ENCODE results near the gene YIF1B. TPM values are rescaled to one million over a fixed set of nuclear protein-coding genes. Genes with fewer than 3 reads are reported as not detected.

YIF1B gene
- total and polyA plus RNA-seq, 2 of the 4 experiments (the other 2 are of a cell fraction): 72.2 to 165 TPM

DNA sequence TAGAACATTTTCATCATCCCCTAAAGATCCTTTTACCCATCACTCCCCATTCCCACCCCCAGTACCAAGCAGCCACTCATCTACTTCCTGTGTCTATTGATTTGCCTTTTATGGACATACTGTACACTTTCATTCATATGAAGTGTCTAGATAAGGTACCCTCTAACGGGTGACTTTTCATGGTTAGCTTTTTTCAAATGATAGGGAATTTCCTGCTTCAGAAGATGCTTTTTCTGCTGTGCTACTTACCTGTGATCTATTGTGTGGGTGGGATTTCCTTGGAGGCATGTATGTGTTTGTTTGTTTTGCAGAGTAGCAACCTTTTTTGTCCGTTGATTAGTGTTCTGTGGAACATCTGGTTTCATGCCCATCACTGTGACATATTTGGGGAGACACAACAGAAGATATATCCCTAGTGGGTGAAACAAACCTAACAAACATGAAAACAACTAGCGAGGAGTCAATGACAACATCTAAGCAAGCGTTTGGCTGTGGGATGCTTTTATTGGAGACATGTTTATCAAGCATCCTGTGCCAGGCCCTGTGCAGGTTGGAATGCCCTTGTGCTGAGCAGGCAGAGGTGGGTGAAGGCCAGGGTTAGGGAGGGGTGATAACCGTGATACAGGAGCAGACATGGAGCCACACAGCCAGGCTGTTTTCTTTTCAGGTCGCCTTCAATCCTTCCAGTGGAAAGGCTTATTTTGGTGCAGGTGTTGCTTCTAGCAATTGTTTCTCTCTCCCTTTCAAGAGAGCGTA lies 33.8 kb downstream of the YIF1B start:
- no peaks in the 10 kb centered on the region for H3K36me3 ChIP-seq (ENCODE audit: control insufficient read depth, insufficient read depth, low read length)
- H2BK20ac ChIP-seq (ENCODE audit: low read depth, low read length): 0 out of 2 replicates have a peak overlapping the region, but pooled peaks have one; percentile 26
- in situ Hi-C loops (cut with MboI; ENCODE audit: low sequenced_read_pairs) (no loop called here), dilution Hi-C loops (cut with HindIII; ENCODE audit: low sequenced_read_pairs, unreplicated experiment) (no loop called here), intact Hi-C loops (cut with micrococcal nuclease) (no loop called here)
- WGBS, 2 experiments (ENCODE audit: extremely low coverage in 2 of 2, insufficient read length in 1 of 2): no CpG with 5 or more reads among the region's 7 CpGs
- H2BK15ac ChIP-seq (ENCODE audit: low read depth, low read length): 0 out of 3 replicates have a peak overlapping the region, but pooled peaks have one; percentile 10
- H3K27me3 ChIP-seq (ENCODE audit: control insufficient read depth, insufficient read depth, low read length): no peaks in the 10 kb centered on the region
- no peak overlapping the region for H3K23ac ChIP-seq (ENCODE audit: low read depth, low read length)
- ChIA-PET CTCF (no interaction called here), POLR2A (ENCODE audit: unreplicated experiment) (no interaction called here)
- no peaks in the 10 kb centered on the region for H3K79me1 ChIP-seq (ENCODE audit: low read depth in 1 of 2, low read length in 2 of 2)
- no peak overlapping the region for H3K4me2 ChIP-seq (ENCODE audit: low read depth, low read length)
- no peak overlapping the region for H3K9ac ChIP-seq (ENCODE audit: low read depth, low read length)
- H3K27ac ChIP-seq (ENCODE audit: insufficient read depth, low read length): no peak overlapping the region
- peaks cover 8% of the 10 kb centered on the region for H3K9me1 ChIP-seq (ENCODE audit: insufficient read depth, low read length)
- no peaks in the 10 kb centered on the region for H4K20me1 ChIP-seq (ENCODE audit: insufficient read depth, low read length)
- H2AFZ ChIP-seq (replicated peaks; ENCODE audit: low read length, poor library complexity): peak overlapping the region; percentile 9
- H3K18ac ChIP-seq (ENCODE audit: low read depth, low read length): no peak overlapping the region
- H2BK5ac ChIP-seq (ENCODE audit: low read depth, low read length, poor library complexity, severe bottlenecking): no peak overlapping the region
- H3K56ac ChIP-seq (ENCODE audit: extremely low read depth, insufficient read depth, low read length): no peak overlapping the region
- no peak for DNase-seq
- H2AK9ac ChIP-seq (replicated peaks; ENCODE audit: low read depth, low read length, poor library complexity): no peak overlapping the region
- no peaks in the 10 kb centered on the region for H3K9me3 ChIP-seq (ENCODE audit: control insufficient read depth, insufficient read depth, low read length)
- no TSS peak for BruUV-seq (replicated peaks)
- H3K4me3 ChIP-seq (ENCODE audit: insufficient read depth, low read depth, low read length): no peak overlapping the region
- H3K4ac ChIP-seq (ENCODE audit: low read depth, low read length): 0 out of 2 replicates have a peak overlapping the region, but pooled peaks have one; percentile 25
- H2AK5ac ChIP-seq (ENCODE audit: low read depth, low read length): peak overlapping the region; percentile 67; the same call in 1 of the 2 replicates
- H4K5ac ChIP-seq (ENCODE audit: low read depth, low read length): no peak overlapping the region
- 0 out of 4 replicates have a peak overlapping the region, but pooled peaks of 1 of the 2 experiments have one; percentile 0 for H4K8ac ChIP-seq (ENCODE audit: low read depth in 2 of 2, low read length in 2 of 2)
- no peak for ATAC-seq (ENCODE audit: low read depth)
- H3K14ac ChIP-seq (replicated peaks; ENCODE audit: low read depth, low read length): no peak overlapping the region
- H2BK120ac ChIP-seq (ENCODE audit: low read depth, low read length): peak overlapping the region; percentile 12; the same call in 1 of the 2 replicates
- H4K91ac ChIP-seq (ENCODE audit: insufficient read depth, low read depth, low read length): peak overlapping the region; percentile 27; the same call in 1 of the 2 replicates
- peaks cover 20% of the 10 kb centered on the region for H3K4me1 ChIP-seq (ENCODE audit: control insufficient read depth, insufficient read depth, low read length)
- no peak for TF ChIP-seq RAD21 (IDR thresholded peaks at IDR 0.05; ENCODE audit: low read length)
- no peak for TF ChIP-seq CEBPB (IDR thresholded peaks at IDR 0.05; ENCODE audit: low read depth, low read length)
- TF ChIP-seq, protein P1, sequence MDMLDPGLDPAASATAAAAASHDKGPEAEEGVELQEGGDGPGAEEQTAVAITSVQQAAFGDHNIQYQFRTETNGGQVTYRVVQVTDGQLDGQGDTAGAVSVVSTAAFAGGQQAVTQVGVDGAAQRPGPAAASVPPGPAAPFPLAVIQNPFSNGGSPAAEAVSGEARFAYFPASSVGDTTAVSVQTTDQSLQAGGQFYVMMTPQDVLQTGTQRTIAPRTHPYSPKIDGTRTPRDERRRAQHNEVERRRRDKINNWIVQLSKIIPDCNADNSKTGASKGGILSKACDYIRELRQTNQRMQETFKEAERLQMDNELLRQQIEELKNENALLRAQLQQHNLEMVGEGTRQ (IDR thresholded peaks at IDR 0.05; ENCODE audit: low read depth, low read length): no peak
- TF ChIP-seq BHLHE40 (IDR thresholded peaks at IDR 0.05; ENCODE audit: low read depth, low read length): no peak
- no peak for TF ChIP-seq MAFK (IDR thresholded peaks at IDR 0.05; ENCODE audit: low read depth, low read length)
- no peak for TF ChIP-seq ELK1 (IDR thresholded peaks at IDR 0.05; ENCODE audit: borderline replicate concordance, low read depth, low read length)
- TF ChIP-seq, protein P2, sequence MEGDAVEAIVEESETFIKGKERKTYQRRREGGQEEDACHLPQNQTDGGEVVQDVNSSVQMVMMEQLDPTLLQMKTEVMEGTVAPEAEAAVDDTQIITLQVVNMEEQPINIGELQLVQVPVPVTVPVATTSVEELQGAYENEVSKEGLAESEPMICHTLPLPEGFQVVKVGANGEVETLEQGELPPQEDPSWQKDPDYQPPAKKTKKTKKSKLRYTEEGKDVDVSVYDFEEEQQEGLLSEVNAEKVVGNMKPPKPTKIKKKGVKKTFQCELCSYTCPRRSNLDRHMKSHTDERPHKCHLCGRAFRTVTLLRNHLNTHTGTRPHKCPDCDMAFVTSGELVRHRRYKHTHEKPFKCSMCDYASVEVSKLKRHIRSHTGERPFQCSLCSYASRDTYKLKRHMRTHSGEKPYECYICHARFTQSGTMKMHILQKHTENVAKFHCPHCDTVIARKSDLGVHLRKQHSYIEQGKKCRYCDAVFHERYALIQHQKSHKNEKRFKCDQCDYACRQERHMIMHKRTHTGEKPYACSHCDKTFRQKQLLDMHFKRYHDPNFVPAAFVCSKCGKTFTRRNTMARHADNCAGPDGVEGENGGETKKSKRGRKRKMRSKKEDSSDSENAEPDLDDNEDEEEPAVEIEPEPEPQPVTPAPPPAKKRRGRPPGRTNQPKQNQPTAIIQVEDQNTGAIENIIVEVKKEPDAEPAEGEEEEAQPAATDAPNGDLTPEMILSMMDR (conservative IDR thresholded peaks at IDR 0.05; ENCODE audit: low read depth, low read length): no peak
- no peak for TF ChIP-seq RCOR1 (IDR thresholded peaks at IDR 0.05; ENCODE audit: insufficient replicate concordance, low read length)
- TF ChIP-seq SMC3 (IDR thresholded peaks at IDR 0.05; ENCODE audit: low read depth, low read length): no peak
- TF ChIP-seq NFE2L2 (IDR thresholded peaks at IDR 0.05; ENCODE audit: low read depth, low read length): no peak
